ENCODE measurements around the gene RMRP.

RMRP gene

DNA sequence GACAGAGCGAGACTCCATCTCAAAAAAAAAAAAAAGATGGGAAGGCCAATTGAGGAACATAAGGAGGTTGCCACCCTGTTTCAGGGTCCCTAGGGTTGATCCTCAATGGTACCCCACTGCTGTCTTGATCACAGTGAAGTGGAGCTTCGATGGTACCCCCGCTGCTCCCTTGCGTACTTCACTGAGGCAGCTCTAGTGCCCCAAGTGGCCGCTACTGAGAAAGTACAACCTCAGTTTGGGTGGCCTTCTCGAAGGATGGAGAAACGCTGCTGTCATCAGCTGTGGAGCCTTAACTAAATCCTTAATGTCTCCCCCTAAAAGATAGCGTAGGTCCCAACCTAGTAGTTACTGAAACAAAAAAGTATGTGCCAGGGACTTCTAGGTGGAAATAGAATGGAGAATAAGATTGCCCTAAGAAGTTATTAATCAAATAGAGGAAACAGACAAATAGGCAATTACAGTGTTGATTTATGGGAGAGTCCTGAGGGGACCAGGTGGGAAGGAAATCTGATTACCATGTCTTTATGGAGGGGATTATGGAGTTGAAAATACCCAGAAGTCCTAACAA lies 46.5 kb downstream of the RMRP start:
- H3K4me1 ChIP-seq (ENCODE audit: control insufficient read depth, insufficient read depth, low read length, unreplicated experiment), result peaks cover 6% of the 10 kb centered on the region
- no peaks in the 10 kb centered on the region for H3K36me3 ChIP-seq (ENCODE audit: insufficient read depth, low read length)
- H3K4me3 ChIP-seq (ENCODE audit: low read depth, low read length), result no peak overlapping the region
- H3K27ac ChIP-seq (ENCODE audit: low read depth, low read length), result no peak overlapping the region
- H3K79me2 ChIP-seq (ENCODE audit: control insufficient read depth, insufficient read depth, low read length, unreplicated experiment), result peaks cover 4% of the 10 kb centered on the region
- peaks cover 16% of the 10 kb centered on the region for H3K27me3 ChIP-seq (ENCODE audit: insufficient read depth, low read length)
- H2AFZ ChIP-seq (ENCODE audit: low read length, unreplicated experiment), result no peak overlapping the region

DNA sequence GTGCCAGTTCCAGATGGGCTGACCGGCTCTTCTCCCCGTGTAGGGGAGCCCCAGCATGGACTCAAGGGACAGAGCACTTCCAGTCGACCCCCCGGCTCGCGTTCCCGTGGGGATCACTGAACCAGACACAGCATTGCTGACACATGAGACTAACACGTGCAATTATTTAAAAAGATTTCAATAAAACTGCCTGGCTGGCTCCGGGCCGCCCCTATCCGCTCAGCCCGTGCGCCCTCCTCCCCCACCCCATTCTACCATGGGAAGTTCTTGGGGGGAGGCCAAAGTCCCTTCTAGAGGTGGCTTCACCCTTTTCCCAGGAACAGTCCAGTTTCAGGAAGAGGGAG lies 48.0 kb downstream of the RMRP start:
- peaks cover 4% of the 10 kb centered on the region for H3K79me2 ChIP-seq (ENCODE audit: control insufficient read depth, insufficient read depth, low read length, unreplicated experiment)
- no peak overlapping the region for H3K4me3 ChIP-seq (ENCODE audit: low read depth, low read length)
- H3K36me3 ChIP-seq (ENCODE audit: insufficient read depth, low read length), result no peaks in the 10 kb centered on the region
- H3K27me3 ChIP-seq (ENCODE audit: insufficient read depth, low read length), result 0 out of 2 replicates have a peak, but pooled peaks cover 5% of the 10 kb centered on the region
- no peak overlapping the region for H2AFZ ChIP-seq (ENCODE audit: low read length, unreplicated experiment)
- no peak overlapping the region for H3K27ac ChIP-seq (ENCODE audit: low read depth, low read length)
- peaks cover 9% of the 10 kb centered on the region for H3K4me1 ChIP-seq (ENCODE audit: control insufficient read depth, insufficient read depth, low read length, unreplicated experiment)

DNA sequence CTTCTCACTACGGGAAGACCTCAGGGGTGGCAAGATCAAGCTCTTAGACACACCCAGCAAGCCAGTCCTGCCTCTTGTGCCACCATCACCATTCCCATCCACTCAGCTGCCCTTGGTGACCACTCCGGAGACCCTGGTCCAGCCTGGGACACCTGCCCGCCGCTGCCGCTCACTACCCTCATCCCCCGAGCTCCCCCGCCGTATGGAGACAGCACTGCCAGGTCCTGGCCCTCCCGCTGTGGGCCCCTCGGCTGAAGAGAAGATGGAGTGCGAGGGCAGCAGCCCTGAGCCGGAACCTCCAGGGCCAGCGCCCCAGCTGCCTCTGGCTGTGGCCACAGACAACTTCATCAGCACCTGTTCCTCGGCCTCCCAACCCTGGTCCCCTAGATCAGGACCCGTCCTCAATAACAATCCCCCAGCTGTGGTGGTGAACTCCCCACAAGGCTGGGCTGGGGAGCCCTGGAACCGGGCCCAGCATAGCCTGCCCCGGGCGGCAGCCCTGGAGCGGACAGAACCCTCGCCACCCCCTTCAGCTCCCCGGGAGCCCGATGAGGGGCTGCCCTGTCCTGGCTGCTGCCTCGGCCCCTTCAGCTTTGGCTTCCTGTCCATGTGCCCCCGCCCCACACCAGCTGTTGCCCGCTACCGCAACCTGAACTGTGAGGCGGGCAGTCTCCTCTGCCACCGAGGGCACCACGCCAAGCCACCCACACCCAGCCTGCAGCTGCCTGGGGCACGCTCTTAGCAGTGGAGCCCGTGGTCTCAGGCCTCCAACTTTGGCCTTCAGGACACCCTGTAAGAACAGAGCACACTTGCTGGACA lies 48.6 kb downstream of the RMRP start:
- H3K36me3 ChIP-seq (ENCODE audit: insufficient read depth, low read length), result no peaks in the 10 kb centered on the region
- peaks cover 9% of the 10 kb centered on the region for H3K4me1 ChIP-seq (ENCODE audit: control insufficient read depth, insufficient read depth, low read length, unreplicated experiment)
- peaks cover 4% of the 10 kb centered on the region for H3K79me2 ChIP-seq (ENCODE audit: control insufficient read depth, insufficient read depth, low read length, unreplicated experiment)
- no peak overlapping the region for H3K4me3 ChIP-seq (ENCODE audit: low read depth, low read length)
- H3K27me3 ChIP-seq (ENCODE audit: insufficient read depth, low read length), result no peaks in the 10 kb centered on the region
- no peak overlapping the region for H2AFZ ChIP-seq (ENCODE audit: low read length, unreplicated experiment)
- H3K27ac ChIP-seq (ENCODE audit: low read depth, low read length), result no peak overlapping the region

DNA sequence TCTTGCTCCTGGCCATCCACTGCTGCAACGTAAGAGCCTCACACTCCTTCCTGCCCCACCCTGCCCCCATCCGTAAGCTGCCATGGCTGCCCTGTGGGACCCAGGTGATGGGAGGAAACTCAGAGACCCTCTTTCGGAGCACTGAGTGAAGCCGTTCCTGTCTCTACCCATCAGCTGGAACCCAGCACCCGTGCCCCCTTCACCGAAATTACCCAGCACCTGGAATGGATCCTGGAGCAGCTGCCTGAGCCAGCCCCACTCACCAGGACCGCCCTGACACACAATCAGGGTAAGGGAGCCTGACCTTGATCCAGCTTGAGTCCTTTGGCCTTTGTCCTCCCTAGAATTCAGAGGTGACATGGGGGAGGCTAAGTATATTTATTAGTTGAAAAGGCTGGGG lies 49.6 kb downstream of the RMRP start:
- Histone ChIP-seq H3K27ac (ENCODE audit: low read depth, low read length) (no peak overlapping the region), H3K4me3 (ENCODE audit: low read depth, low read length) (no peak overlapping the region), H2AFZ (ENCODE audit: low read length, unreplicated experiment) (no peak overlapping the region), H3K36me3 (ENCODE audit: insufficient read depth, low read length) (no peaks in the 10 kb centered on the region), H3K4me1 (ENCODE audit: control insufficient read depth, insufficient read depth, low read length, unreplicated experiment) (peaks cover 9% of the 10 kb centered on the region), H3K79me2 (ENCODE audit: control insufficient read depth, insufficient read depth, low read length, unreplicated experiment) (peaks cover 4% of the 10 kb centered on the region), H3K27me3 (ENCODE audit: insufficient read depth, low read length) (no peaks in the 10 kb centered on the region)
